Adrenal gland (tissue), 12 donors: ENCODE results near the gene NLRP7. TPM values are rescaled to one million over a fixed set of nuclear protein-coding genes. Genes with fewer than 3 reads are reported as not detected.
"Not testable (repeated sequence)": the region's sequence is repeated elsewhere in the genome, so short reads cannot be mapped to it uniquely, and the experiment has no call there.

Source experiments
- DNase-seq, 7 donors: peaks; one replicate each; pipeline ENCODE4 v3.0.0-alpha.2; 2019 to 2020
- H3K27ac ChIP-seq, 5 donors: fragments of 200-600 bp; sonication (generic) in 4 of 5; 1 replicate in 3 of 5; 2 replicates in 2 of 5; pipeline versions ENCODE4 v1.5.1 to v1.8.0; 2016 to 2020; ENCODE audit warnings: mild to moderate bottlenecking in 1 of 5
- H3K27me3 ChIP-seq: fragments of 200-600 bp; 2 replicates; pipeline ENCODE4 v1.8.0; 2021
- H3K36me3 ChIP-seq, 2 donors: fragments of 200-600 bp; replicated peaks in 1 of 2; 1 replicate in 1 of 2; 2 replicates in 1 of 2; pipeline versions ENCODE4 v1.5.1 to v1.8.0; 2018 to 2022
- H3K4me1 ChIP-seq, 2 donors: fragments of 200-600 bp; replicated peaks in 1 of 2; 1 replicate in 1 of 2; 2 replicates in 1 of 2; pipeline versions ENCODE4 v1.5.1 to v1.8.0; 2018 to 2021
- H3K4me3 ChIP-seq, 4 donors: fragments of 200-600 bp; sonication (generic) in 3 of 4; one replicate each; pipeline ENCODE4 v1.5.1; 2016 to 2018
- H3K9me3 ChIP-seq, 3 donors: fragments of 200-600 bp; sonication (generic) in 1 of 3; replicated peaks in 1 of 3; 1 replicate in 2 of 3; 2 replicates in 1 of 3; pipeline versions ENCODE4 v1.5.1 to v1.8.0; 2016 to 2021
- CTCF ChIP-seq, 6 experiments: fragments of 450-650 bp in 4 of 6; fragments of 200-600 bp in 2 of 6; sonication (generic) in 1 of 6; IDR thresholded peaks; 1 replicate in 5 of 6; 2 replicates in 1 of 6; pipeline versions ENCODE4 v1.5.1 to v1.8.0; 2016 to 2021; ENCODE audit warnings: antibody characterized with exemption in 6 of 6, mild to moderate bottlenecking in 2 of 6, moderate library complexity in 1 of 6
- POLR2A ChIP-seq, 2 donors: fragments of 450-650 bp; IDR thresholded peaks; one replicate each; pipeline ENCODE4 v1.6.1; 2017; ENCODE audit warnings: antibody characterized with exemption in 2 of 2, mild to moderate bottlenecking in 2 of 2, moderate library complexity in 1 of 2
- WGBS, 4 donors: extraction: QIAGEN DNeasy Blood & Tissue Kit in 2 of 4; methylation state at CpG; one replicate each; pipeline versions ENCODE4 v1.1.5 to v1.1.7; 2013 to 2017; 5-methylcytosine and 5-hydroxymethylcytosine counted together
- intact Hi-C, 2 donors: fragments of 100-400 bp; cut with DNase I; formaldehyde crosslinking; loops; one replicate each; pipeline versions ENCODE4 v1.14.1 to v1.15.0; 2022 to 2023
- polyA plus RNA-seq, 3 donors: library from polyadenylated mRNA; stranded (reverse); fragments of 200-250 nt in 2 of 3; fragments of 350-450 nt in 1 of 3; fragmentation: Illumina TruSeq in 1 of 3; extraction: RNeasy Lipid Tissue Mini Kit (QIAGEN cat#74804) in 1 of 3; gene quantifications; one replicate each; pipeline ENCODE4 v1.2.3, GENCODE V29; 2013 to 2014
- total RNA-seq, 9 donors: library from RNA; depleted of rRNA in 4 of 9; stranded (reverse); fragments of >200 nt in 4 of 9; fragments of 120-200 nt in 1 of 9; fragmentation: NEBNext Ultra II Directional in 1 of 9; extraction: Animal tissue kit (Norgen Biotek cat#: 25700) in 1 of 9; gene quantifications; one replicate each; pipeline versions ENCODE4 v1.1.0 to v1.2.4, GENCODE V29; 2013 to 2023
- donor health status: healthy with polysubstance abuse.
- donor health status: Bipolar disorder and iron deficiency.
- donor health status: DM: yes; HTN: yes; CAD: no.
- donor health status: DM: no; HTN: no; CAD: no.
- donor health status: DM: no; HTN: no; CAD: no.
- donor health status: DM: yes; HTN: yes; CAD: no.

Gene NLRP7
- total and polyA plus RNA-seq, 12 donors: 0.05 TPM; not detected in 11

GRCh38 chr19:54952591-54953344, 5.4 kb upstream of the NLRP7 start:
- Histone ChIP-seq H3K9me3 (no peaks in the 10 kb centered on the region), H3K27ac (no peak overlapping the region), H3K4me3 (no peak overlapping the region), H3K36me3 (no peaks in the 10 kb centered on the region), H3K27me3 (no peaks in the 10 kb centered on the region), H3K4me1 (no peaks in the 10 kb centered on the region)
- intact Hi-C loops: no loop called here
- DNase-seq: no peak
- WGBS, 4 donors: 79 to 85% (median 81%) methylated on average over 23 of the region's 23 CpGs
- TF ChIP-seq POLR2A (IDR thresholded peaks at IDR 0.05) (no peak), CTCF (IDR thresholded peaks at IDR 0.05) (no peak)

- H3K27me3 ChIP-seq, H3K9me3 ChIP-seq, intact Hi-C loops, H3K4me1 ChIP-seq, H3K4me3 ChIP-seq, DNase-seq, H3K36me3 ChIP-seq, H3K27ac ChIP-seq: not testable (repeated sequence)
- 52 to 61% (median 56%) methylated on average over 5 to 10 of the region's 10 CpGs for WGBS, 4 donors
Observed at GRCh38 chr19:54950580-54950979, 3.2 kb upstream of the NLRP7 start.

GRCh38 chr19:54949412-54949811, 2.1 kb upstream of the NLRP7 start:
- Histone ChIP-seq H3K9me3 (no peaks in the 10 kb centered on the region), H3K27me3 (no peaks in the 10 kb centered on the region), H3K4me1 (no peaks in the 10 kb centered on the region), H3K36me3 (no peaks in the 10 kb centered on the region), H3K4me3 (no peak overlapping the region), H3K27ac (no peak overlapping the region)
- 38 to 74% (median 55%) methylated on average over 2 of the region's 2 CpGs for WGBS, 4 donors
- no peak for DNase-seq
- TF ChIP-seq POLR2A (IDR thresholded peaks at IDR 0.05) (no peak), CTCF (IDR thresholded peaks at IDR 0.05) (no peak)
- intact Hi-C loops: no loop called here

- H3K27ac ChIP-seq, H3K4me3 ChIP-seq, intact Hi-C loops, H3K27me3 ChIP-seq, H3K4me1 ChIP-seq, DNase-seq, H3K9me3 ChIP-seq, H3K36me3 ChIP-seq: not testable (repeated sequence)
- 48 to 63% (median 59%) methylated on average over 11 of the region's 11 CpGs for WGBS, 4 donors
Observed at GRCh38 chr19:54943772-54944361, 3.5 kb downstream of the NLRP7 start.

GRCh38 chr19:54939538-54939937, 7.8 kb downstream of the NLRP7 start:
- WGBS, 4 donors: 40 to 79% (median 71%) methylated on average over 2 to 15 of the region's 28 CpGs

GRCh38 chr19:54938906-54939305, 8.4 kb downstream of the NLRP7 start:
- Histone ChIP-seq H3K9me3 (no peaks in the 10 kb centered on the region), H3K4me3 (no peak overlapping the region), H3K4me1 (no peaks in the 10 kb centered on the region), H3K27ac (no peak overlapping the region), H3K36me3 (no peaks in the 10 kb centered on the region), H3K27me3 (no peaks in the 10 kb centered on the region)
- intact Hi-C loops: no loop called here
- no peak for DNase-seq
- WGBS, 4 donors: 65 to 73% (median 69%) methylated on average over 11 of the region's 11 CpGs
- TF ChIP-seq CTCF (IDR thresholded peaks at IDR 0.05) (no peak), POLR2A (IDR thresholded peaks at IDR 0.05) (no peak)

More at GRCh38 chr19:54939538-54939937, 7.8 kb downstream of the NLRP7 start:
- H3K36me3 ChIP-seq, H3K27ac ChIP-seq, H3K4me1 ChIP-seq, DNase-seq, H3K4me3 ChIP-seq, intact Hi-C loops, H3K9me3 ChIP-seq, H3K27me3 ChIP-seq: not testable (repeated sequence)
